GM12878 (cell line): ENCODE measurements around the gene ANK3. TPM values are rescaled to one million over a fixed set of nuclear protein-coding genes. Genes with fewer than 3 reads are reported as not detected.

Experiments used
- ATAC-seq: fragments of 200-7000 bp; cut with Tn5 transposase; 3 replicates; pipeline ENCODE4 v1.9.1; 2020; ENCODE audit warnings: mild to moderate bottlenecking, moderate library complexity
- BruUV-seq: library from RNA; stranded (reverse); fragments of 400-500 nt; replicated peaks from 2 replicates; lab custom pipeline; 2021; lab: Mats Ljungman, UMichigan
- CTCF ChIA-PET: fragments of 300-600 bp; sonication (Branson Sonifier 250); formaldehyde crosslinking; extraction: SDS; loops from one replicate; lab custom pipeline; 2021; ENCODE audit warnings: inconsistent platforms; lab: Yijun Ruan, JAX
- POLR2A ChIA-PET: fragments of 350-600 bp; formaldehyde crosslinking; extraction: SDS; loops from one replicate; lab custom pipeline; 2021; ENCODE audit warnings: inconsistent platforms; lab: Charles Lee
- RAD21 ChIA-PET: fragments of 300-600 bp; sonication (Branson Sonifier 250); formaldehyde crosslinking; loops from one replicate; lab custom pipeline; 2023; ENCODE audit warnings: antibody characterized with exemption; ENCODE audit not compliant: unreplicated experiment; lab: Charles Lee
- SMC1A ChIA-PET: fragments of 300-600 bp; sonication (Branson Sonifier 250); formaldehyde crosslinking; loops from one replicate; lab custom pipeline; 2023; ENCODE audit not compliant: unreplicated experiment, uncharacterized antibody; lab: Charles Lee
- DNase-seq: peaks from one replicate; pipeline ENCODE4 v3.0.0-alpha.2; 2011; ENCODE audit warnings: low read depth, low spot score
- FAIRE-seq: peaks from 3 replicates; lab custom pipeline; 2011; peaks lifted over from hg19 to GRCh38; lab: Jason Lieb, UNC
- H2AFZ ChIP-seq: 2 replicates; pipeline ENCODE4 v1.6.0; 2011; ENCODE audit warnings: low read depth, low read length, control low read depth; ENCODE audit not compliant: control insufficient read depth
- H3K27ac ChIP-seq: 2 replicates; pipeline ENCODE4 v1.5.1; 2011; ENCODE audit warnings: control low read depth; ENCODE audit not compliant: control insufficient read depth, insufficient read depth
- H3K27me3 ChIP-seq, 2 experiments: replicated peaks in 1 of 2; 2 replicates each; pipeline versions ENCODE4 v1.6.0 to v1.6.1; 2011; ENCODE audit warnings: low read length in 1 of 2; ENCODE audit not compliant: control insufficient read depth in 2 of 2, insufficient read depth in 2 of 2
- H3K36me3 ChIP-seq, 2 experiments: 2 replicates each; pipeline ENCODE4 v1.5.1; 2011; ENCODE audit warnings: low read length in 1 of 2; ENCODE audit not compliant: control insufficient read depth in 2 of 2, insufficient read depth in 2 of 2
- H3K4me1 ChIP-seq: 2 replicates; pipeline ENCODE4 v1.6.1; 2011; ENCODE audit warnings: mild to moderate bottlenecking, low read length, moderate library complexity, mixed read lengths; ENCODE audit not compliant: control insufficient read depth, insufficient read depth
- H3K4me2 ChIP-seq: 2 replicates; pipeline ENCODE4 v1.6.0; 2011; ENCODE audit warnings: control low read depth; ENCODE audit not compliant: control insufficient read depth, insufficient read depth
- H3K4me3 ChIP-seq: fragments of 200-600 bp; sonication (generic); 2 replicates; pipeline ENCODE4 v1.5.1; 2016
- H3K79me2 ChIP-seq: 2 replicates; pipeline ENCODE4 v1.6.0; 2011; ENCODE audit warnings: low read length; ENCODE audit not compliant: control insufficient read depth, insufficient read depth
- H3K9ac ChIP-seq: 2 replicates; pipeline ENCODE4 v1.8.0; 2011; ENCODE audit warnings: low read length, control low read depth, mixed read lengths; ENCODE audit not compliant: control insufficient read depth, insufficient read depth
- H3K9me3 ChIP-seq: replicated peaks from 3 replicates; pipeline ENCODE4 v1.5.1; 2011; ENCODE audit warnings: mild to moderate bottlenecking, low read length; ENCODE audit not compliant: control insufficient read depth, insufficient read depth
- H4K20me1 ChIP-seq: 2 replicates; pipeline ENCODE4 v1.6.0; 2011; ENCODE audit not compliant: control insufficient read depth, insufficient read depth
- CHD2 ChIP-seq: IDR thresholded peaks from 2 replicates; pipeline ENCODE4 v1.6.1; 2011; ENCODE audit warnings: low read depth, low read length, improper control_type of control experiment, borderline replicate concordance
- CREM ChIP-seq: IDR thresholded peaks from 2 replicates; pipeline ENCODE4 v1.6.1; 2014; ENCODE audit warnings: antibody characterized with exemption, low read depth
- E4F1 ChIP-seq: fragments of 450-650 bp; IDR thresholded peaks from 2 replicates; pipeline ENCODE4 v1.6.1; 2018; ENCODE audit warnings: borderline replicate concordance, mild to moderate bottlenecking; ENCODE audit not compliant: partially characterized antibody
- HDGF ChIP-seq: fragments of 450-650 bp; IDR thresholded peaks from 2 replicates; pipeline ENCODE4 v1.6.1; 2016; ENCODE audit warnings: antibody characterized with exemption
- IKZF2 ChIP-seq, 2 experiments: fragments of 450-650 bp; IDR thresholded peaks; 2 replicates each; pipeline ENCODE4 v1.6.1; 2017; ENCODE audit warnings: mild to moderate bottlenecking in 2 of 2, moderate library complexity in 2 of 2
- KDM1A ChIP-seq: fragments of 200-600 bp; sonication (generic); IDR thresholded peaks from 2 replicates; pipeline ENCODE4 v1.6.1; 2016; ENCODE audit warnings: borderline replicate concordance
- LARP7 ChIP-seq: fragments of 450-650 bp; IDR thresholded peaks from 2 replicates; pipeline ENCODE4 v1.6.1; 2017; ENCODE audit warnings: mild to moderate bottlenecking
- NFIC ChIP-seq: IDR thresholded peaks from 2 replicates; pipeline ENCODE4 v1.6.1; 2012; ENCODE audit warnings: low read depth, mild to moderate bottlenecking, inconsistent platforms, low read length, moderate library complexity
- NKRF ChIP-seq: fragments of 450-650 bp; conservative IDR thresholded peaks from 2 replicates; pipeline ENCODE4 v1.6.1; 2017; ENCODE audit warnings: mild to moderate bottlenecking, moderate library complexity
- RBBP5 ChIP-seq: fragments of 200-600 bp; sonication (generic); conservative IDR thresholded peaks from 2 replicates; pipeline ENCODE4 v1.6.1; 2016
- SIN3A ChIP-seq: IDR thresholded peaks from 2 replicates; pipeline ENCODE4 v1.6.1; 2012; ENCODE audit warnings: low read depth, low read length, improper control_type of control experiment
- SREBF1 ChIP-seq: IDR thresholded peaks from 2 replicates; pipeline ENCODE4 v1.6.1; 2012; ENCODE audit warnings: mild to moderate bottlenecking, low read length
- SRF ChIP-seq, 2 experiments: IDR thresholded peaks; 2 replicates each; pipeline ENCODE4 v1.6.1; 2011; ENCODE audit warnings: low read depth in 2 of 2, low read length in 2 of 2, mild to moderate bottlenecking in 1 of 2, moderate library complexity in 1 of 2
- STAT3 ChIP-seq: IDR thresholded peaks from 2 replicates; pipeline ENCODE4 v1.6.1; 2011; ENCODE audit warnings: low read depth, low read length, improper control_type of control experiment
- TCF12 ChIP-seq: IDR thresholded peaks from 2 replicates; pipeline ENCODE4 v1.6.1; 2011; ENCODE audit warnings: low read depth, mild to moderate bottlenecking, low read length
- TCF3 ChIP-seq: IDR thresholded peaks from 2 replicates; pipeline ENCODE4 v1.6.1; 2012; ENCODE audit warnings: low read depth, mild to moderate bottlenecking, low read length, borderline replicate concordance; ENCODE audit not compliant: insufficient read depth
- ZBTB11 ChIP-seq: fragments of 450-650 bp; formaldehyde crosslinking; IDR thresholded peaks from 2 replicates; pipeline ENCODE4 v1.5.0; 2022; ENCODE audit warnings: mild to moderate bottlenecking, missing genetic modification characterization
- ZNF207 ChIP-seq: fragments of 450-650 bp; IDR thresholded peaks from 2 replicates; pipeline ENCODE4 v1.6.1; 2014; ENCODE audit warnings: antibody characterized with exemption, mild to moderate bottlenecking, borderline replicate concordance
- WGBS: methylation state at CpG from one replicate; pipeline ENCODE4 v1.1.6; 2016; ENCODE audit warnings: low lambda C conversion rate; ENCODE audit not compliant: insufficient replicate concordance, insufficient coverage; ENCODE audit errors: missing lambda C conversion rate; 5-methylcytosine and 5-hydroxymethylcytosine counted together
- in situ Hi-C: fragments of 300-500 bp; cut with MboI; formaldehyde crosslinking; loops from 9 replicates; pipeline ENCODE4 v1.14.3; 2018; ENCODE audit warnings: mixed read lengths
- intact Hi-C: fragments of 100-400 bp; cut with micrococcal nuclease; formaldehyde crosslinking; loops from one replicate; pipeline ENCODE4 v1.14.2; 2022; ENCODE audit not compliant: unreplicated experiment
- polyA plus RNA-seq, 11 experiments: library from polyadenylated mRNA; depleted of rRNA in 4 of 11; unstranded in 6 of 11; stranded (reverse) in 5 of 11; fragments of >200 nt; fragmentation: Nextera tagmentation in 4 of 11; fragmentation: Illumina TruSeq in 1 of 11; extraction: Ambion mirVana in 4 of 11; extraction: Trizol in 1 of 11; gene quantifications; 1 replicate in 1 of 11; 2 replicates in 10 of 11; pipeline versions ENCODE4 v1.2.1 to v1.2.3, GENCODE V29; 2011 to 2016; ENCODE audit warnings: inconsistent platforms in 2 of 11, missing spikeins in 2 of 11, low read depth in 1 of 11
- total RNA-seq, 4 experiments: library from RNA; depleted of rRNA in 3 of 4; stranded (reverse); fragments of >200 nt in 3 of 4; fragmentation: Illumina TruSeq in 1 of 4; extraction: Trizol in 1 of 4; gene quantifications; 2 replicates each; pipeline versions ENCODE4 v1.2.1 to v1.2.3, GENCODE V29; 2013 to 2021

Gene ANK3
- total and polyA plus RNA-seq, 10 of the 15 experiments (the other 5 are each of a cell fraction or from before 2014, with no cell fraction given), result 0.06 to 0.82 (median 0.20) TPM; not detected in 2

GRCh38 chr10:60368875-60369546, 20.7 kb downstream of the ANK3 start:
- FAIRE-seq, result no peak
- SMC1A ChIA-PET, result interaction anchor here (1.5 to 2.1 kb wide), 2 partner anchors 10 to 131 kb away, joined by 3 to 6 read pairs; no protein-coding TSS in a partner anchor
- BruUV-seq, result no TSS peak
- Histone ChIP-seq H3K9me3 (no peaks in the 10 kb centered on the region), H4K20me1 (no peaks in the 10 kb centered on the region), H3K4me2 (no peak overlapping the region), H3K27me3 (0 out of 4 replicates have a peak, but pooled peaks cover 0 to 3% of the 10 kb centered on the region in 2 experiments), H3K9ac (no peak overlapping the region), H3K27ac (no peak overlapping the region), H3K36me3 (no peaks in the 10 kb centered on the region), H3K4me1 (no peaks in the 10 kb centered on the region), H2AFZ (no peak overlapping the region), H3K4me3 (no peak overlapping the region), H3K79me2 (no peaks in the 10 kb centered on the region)
- RAD21 ChIA-PET, result no interaction called here
- TF ChIP-seq KDM1A, result no peak
- no peak for TF ChIP-seq E4F1
- TF ChIP-seq TCF3, result no peak
- no peak for TF ChIP-seq NFIC
- no peak for TF ChIP-seq SREBF1
- no peak for TF ChIP-seq SRF (IDR thresholded peaks at IDR 0.05; ENCODE audit: low read depth in 2 of 2, low read length in 2 of 2)
- TF ChIP-seq CHD2, result no peak
- TF ChIP-seq CREM, result no peak
- TF ChIP-seq ZNF207, result no peak
- TF ChIP-seq HDGF, result no peak
- no peak for TF ChIP-seq STAT3
- TF ChIP-seq RBBP5, result no peak
- no peak for TF ChIP-seq IKZF2 (IDR thresholded peaks at IDR 0.05)
- TF ChIP-seq TCF12, result no peak
- no peak for TF ChIP-seq LARP7
- TF ChIP-seq SIN3A, result no peak
- TF ChIP-seq ZBTB11 (CRISPR knock-in tag), result no peak
- no peak for TF ChIP-seq NKRF
- intact Hi-C loops, result no loop called here
- no peak for DNase-seq
- 39% methylated on average over 5 of the region's 5 CpGs for WGBS
- in situ Hi-C loops, result no loop called here
- POLR2A ChIA-PET, result no interaction called here
- CTCF ChIA-PET, result interaction anchor here (0.9 to 1.1 kb wide), 2 partner anchors 10 to 131 kb away, joined by 3 read pairs; no protein-coding TSS in a partner anchor
- no peak for ATAC-seq
